ENCODE data around the gene STAT4. TPM values are rescaled to one million over a fixed set of nuclear protein-coding genes. Genes with fewer than 3 reads are reported as not detected.
A peak's percentile ranks its signal among the peaks of the same experiment; 100 is the strongest.

Gene STAT4
- total and polyA plus RNA-seq, 2 donors from 2014 or later: 1.2 to 8.5 TPM

DNA sequence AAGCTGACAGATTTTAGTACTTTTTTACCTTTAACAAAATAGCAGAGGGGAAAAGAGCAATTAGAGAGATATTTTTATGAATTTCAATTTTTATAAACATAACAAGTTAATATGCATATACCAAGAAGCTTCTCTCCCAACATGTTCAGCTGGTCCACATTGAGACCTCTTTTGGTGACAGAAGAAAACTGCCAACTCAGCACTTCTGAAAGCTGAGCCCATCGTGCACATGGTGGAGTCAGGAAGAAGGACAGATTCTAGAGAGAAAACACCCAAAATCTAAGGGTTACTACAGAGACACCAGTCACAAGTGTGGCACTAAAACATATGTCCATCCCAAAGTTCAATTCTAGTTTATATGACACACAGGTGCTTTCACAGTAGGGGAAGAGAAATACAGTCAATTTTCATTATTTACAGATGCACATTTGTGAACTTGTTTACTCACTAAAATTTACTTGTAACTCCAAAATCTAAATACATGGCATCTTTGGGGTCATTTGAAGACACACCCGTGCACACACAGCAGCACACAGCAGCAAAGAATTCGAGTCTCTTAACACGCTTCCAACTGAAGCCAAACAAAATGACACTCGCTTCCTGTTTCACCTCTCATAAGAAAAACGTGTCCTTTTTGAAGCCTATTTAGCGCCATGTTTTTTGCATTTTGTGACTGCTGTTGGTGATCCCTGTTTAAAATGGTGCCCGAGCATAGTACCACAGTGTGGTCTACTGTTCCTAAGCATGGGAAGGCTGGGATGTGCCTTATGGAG is 168.3 kb downstream of the STAT4 start:
- DNase-seq (no peak), FAIRE-seq (no peak)
- H3K27me3 ChIP-seq (ENCODE audit: control insufficient read depth, insufficient read depth, low read length): no peaks in the 10 kb centered on the region
- H3K9ac ChIP-seq (ENCODE audit: low read length in 3 of 3): no peak overlapping the region
- intact Hi-C loops (cut with DNase I): no loop called here
- no peak overlapping the region for H3K27ac ChIP-seq (ENCODE audit: low read depth in 2 of 2, low read length in 2 of 2)
- no peak overlapping the region for H3K4me3 ChIP-seq (ENCODE audit: low read length in 3 of 3)
- TF ChIP-seq, protein P1, sequence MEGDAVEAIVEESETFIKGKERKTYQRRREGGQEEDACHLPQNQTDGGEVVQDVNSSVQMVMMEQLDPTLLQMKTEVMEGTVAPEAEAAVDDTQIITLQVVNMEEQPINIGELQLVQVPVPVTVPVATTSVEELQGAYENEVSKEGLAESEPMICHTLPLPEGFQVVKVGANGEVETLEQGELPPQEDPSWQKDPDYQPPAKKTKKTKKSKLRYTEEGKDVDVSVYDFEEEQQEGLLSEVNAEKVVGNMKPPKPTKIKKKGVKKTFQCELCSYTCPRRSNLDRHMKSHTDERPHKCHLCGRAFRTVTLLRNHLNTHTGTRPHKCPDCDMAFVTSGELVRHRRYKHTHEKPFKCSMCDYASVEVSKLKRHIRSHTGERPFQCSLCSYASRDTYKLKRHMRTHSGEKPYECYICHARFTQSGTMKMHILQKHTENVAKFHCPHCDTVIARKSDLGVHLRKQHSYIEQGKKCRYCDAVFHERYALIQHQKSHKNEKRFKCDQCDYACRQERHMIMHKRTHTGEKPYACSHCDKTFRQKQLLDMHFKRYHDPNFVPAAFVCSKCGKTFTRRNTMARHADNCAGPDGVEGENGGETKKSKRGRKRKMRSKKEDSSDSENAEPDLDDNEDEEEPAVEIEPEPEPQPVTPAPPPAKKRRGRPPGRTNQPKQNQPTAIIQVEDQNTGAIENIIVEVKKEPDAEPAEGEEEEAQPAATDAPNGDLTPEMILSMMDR (IDR thresholded peaks at IDR 0.05; ENCODE audit: borderline replicate concordance, extremely low read depth, insufficient read depth): no peak
- no peaks in the 10 kb centered on the region for H3K9me3 ChIP-seq (ENCODE audit: control insufficient read depth in 2 of 3, insufficient read depth in 1 of 3, low read length in 3 of 3)
- peaks cover 14 to 80% (median 60%) of the 10 kb centered on the region in 3 donors for H3K36me3 ChIP-seq (ENCODE audit: control insufficient read depth in 2 of 3, insufficient read depth in 3 of 3, low read length in 3 of 3)
- peaks cover 0 to 12% (median 5%) of the 10 kb centered on the region in 3 donors for H3K4me1 ChIP-seq (ENCODE audit: control insufficient read depth in 2 of 3, insufficient read depth in 2 of 3, low read depth in 1 of 3, low read length in 3 of 3)

- TF ChIP-seq, protein P1 (IDR thresholded peaks at IDR 0.05; ENCODE audit: borderline replicate concordance, extremely low read depth, insufficient read depth): no peak
- Histone ChIP-seq H3K9ac (ENCODE audit: low read length in 3 of 3) (no peak overlapping the region), H3K4me3 (ENCODE audit: low read length in 3 of 3) (no peak overlapping the region), H3K27ac (ENCODE audit: low read depth in 2 of 2, low read length in 2 of 2) (no peak overlapping the region), H3K36me3 (ENCODE audit: control insufficient read depth in 2 of 3, insufficient read depth in 3 of 3, low read length in 3 of 3) (peaks cover 16 to 75% (median 62%) of the 10 kb centered on the region in 3 donors), H3K27me3 (ENCODE audit: control insufficient read depth, insufficient read depth, low read length) (no peaks in the 10 kb centered on the region), H3K9me3 (ENCODE audit: control insufficient read depth in 2 of 3, insufficient read depth in 1 of 3, low read length in 3 of 3) (no peaks in the 10 kb centered on the region), H3K4me1 (ENCODE audit: control insufficient read depth in 2 of 3, insufficient read depth in 2 of 3, low read depth in 1 of 3, low read length in 3 of 3) (peaks cover 0 to 12% (median 5%) of the 10 kb centered on the region in 3 donors)
- DNase-seq (no peak), FAIRE-seq (no peak)
- intact Hi-C loops (cut with DNase I): no loop called here
Measured at GRCh38 chr2:190981733-190982132, 169.1 kb downstream of the STAT4 start.

DNA sequence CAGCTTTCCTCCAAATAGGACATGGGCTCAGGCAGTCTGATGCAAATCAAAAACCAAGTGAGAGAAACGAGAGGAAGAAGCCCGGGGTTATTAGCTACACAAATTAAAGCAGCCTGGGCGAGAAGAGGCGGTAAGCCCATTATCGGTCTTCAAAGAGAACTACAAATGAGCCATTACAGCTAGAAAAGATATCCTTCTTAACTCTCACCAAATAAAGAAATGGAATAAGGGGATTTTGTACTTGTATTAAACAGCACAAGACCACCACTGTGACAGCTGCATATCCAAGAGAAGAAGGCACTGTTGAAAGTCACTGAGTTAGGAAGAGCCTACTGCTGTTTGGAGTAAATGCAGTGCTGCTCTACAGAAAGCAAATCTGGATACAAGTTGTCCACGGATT is 169.5 kb downstream of the STAT4 start:
- Histone ChIP-seq H3K27me3 (ENCODE audit: control insufficient read depth, insufficient read depth, low read length) (no peaks in the 10 kb centered on the region), H3K9ac (ENCODE audit: low read length in 3 of 3) (no peak overlapping the region), H3K27ac (ENCODE audit: low read depth in 2 of 2, low read length in 2 of 2) (peak overlapping the region in 1 of 2 donors; percentile 21), H3K36me3 (ENCODE audit: control insufficient read depth in 2 of 3, insufficient read depth in 3 of 3, low read length in 3 of 3) (peaks cover 17 to 74% (median 63%) of the 10 kb centered on the region in 3 donors), H3K9me3 (ENCODE audit: control insufficient read depth in 2 of 3, insufficient read depth in 1 of 3, low read length in 3 of 3) (no peaks in the 10 kb centered on the region), H3K4me3 (ENCODE audit: low read length in 3 of 3) (no peak overlapping the region), H3K4me1 (ENCODE audit: control insufficient read depth in 2 of 3, insufficient read depth in 2 of 3, low read depth in 1 of 3, low read length in 3 of 3) (peaks cover 0 to 12% (median 5%) of the 10 kb centered on the region in 3 donors)
- intact Hi-C loops (cut with DNase I): no loop called here
- TF ChIP-seq, protein P1 (IDR thresholded peaks at IDR 0.05; ENCODE audit: borderline replicate concordance, extremely low read depth, insufficient read depth): no peak
- no peak for FAIRE-seq
- DNase-seq: peak in 1 of 5 donors; percentile 19

Measured in kidney (tissue), 14 donors.